ENCODE measurements around the gene DBT. TPM values are rescaled to one million over a fixed set of nuclear protein-coding genes. Genes with fewer than 3 reads are reported as not detected.

DBT gene
- polyA plus RNA-seq, 4 donors: 1.1 to 12.2 (median 3.6) TPM

DNA sequence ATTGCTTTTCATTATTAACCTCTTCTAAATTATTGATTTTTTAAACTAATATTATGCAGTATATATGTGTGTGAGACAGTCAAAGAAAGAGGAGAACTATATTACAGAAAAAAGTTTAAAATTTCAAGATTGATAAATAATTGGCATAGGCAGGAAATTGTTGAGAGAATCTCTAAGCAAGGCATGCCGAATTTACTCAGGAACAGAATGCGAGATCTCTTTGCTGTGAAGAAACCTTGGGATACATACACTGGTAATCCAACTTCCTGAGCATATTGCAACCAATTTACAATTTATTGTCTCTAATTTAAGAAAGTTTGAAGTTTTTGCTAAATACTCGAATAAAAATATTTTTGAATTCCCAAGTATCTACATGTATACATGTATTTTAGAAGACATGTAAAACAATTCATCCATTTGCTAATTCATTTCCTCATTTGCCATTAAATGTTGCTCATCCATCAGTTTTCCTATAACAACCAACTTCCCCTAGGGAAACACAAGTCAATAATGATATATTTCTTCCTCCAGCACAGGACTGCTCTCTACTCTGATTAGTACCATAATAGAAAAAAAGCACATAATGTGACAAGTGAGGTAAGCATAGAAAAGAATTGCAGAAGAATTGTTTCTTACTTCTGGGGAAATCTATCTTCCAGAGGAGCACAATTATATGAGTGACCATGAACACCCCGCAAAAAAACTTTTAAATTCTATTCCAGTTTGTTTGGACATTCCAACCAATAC is 72.2 kb downstream of the DBT start:
- H3K27me3 ChIP-seq (ENCODE audit: control insufficient read depth in 3 of 3, insufficient read depth in 3 of 3, low read length in 3 of 3): no peaks in the 10 kb centered on the region
- DNase-seq (no peak), FAIRE-seq (no peak)
- H3K27ac ChIP-seq (ENCODE audit: low read depth in 1 of 3, low read length in 2 of 3): no peak overlapping the region
- 88 to 94% (median 90%) methylated on average over 4 of the region's 4 CpGs for whole genome bisulfite sequencing, 3 donors
- H3K4me3 ChIP-seq (ENCODE audit: low read depth in 1 of 3, low read length in 3 of 3): no peak overlapping the region
- no peaks in the 10 kb centered on the region for H3K4me1 ChIP-seq (ENCODE audit: control insufficient read depth in 3 of 3, insufficient read depth in 2 of 3, low read depth in 1 of 3, low read length in 2 of 3)
- no peaks in the 10 kb centered on the region for H3K36me3 ChIP-seq (ENCODE audit: control insufficient read depth in 3 of 3, insufficient read depth in 2 of 3, low read depth in 1 of 3, low read length in 3 of 3)
- H3K9me3 ChIP-seq (ENCODE audit: control insufficient read depth in 2 of 2, insufficient read depth in 1 of 2, low read depth in 1 of 2, low read length in 1 of 2): peaks cover 0 to 2% of the 10 kb centered on the region in 2 donors

GRCh38 chr1:100168051-100168450 is 81.6 kb downstream of the DBT start:
- DNase-seq: no peak
- H3K27me3 ChIP-seq (ENCODE audit: control insufficient read depth in 3 of 3, insufficient read depth in 3 of 3, low read length in 3 of 3): no peaks in the 10 kb centered on the region
- WGBS, 3 donors: 98 to 99% (median 98%) methylated on average over 2 of the region's 2 CpGs
- no peaks in the 10 kb centered on the region for H3K9me3 ChIP-seq (ENCODE audit: control insufficient read depth in 2 of 2, insufficient read depth in 1 of 2, low read depth in 1 of 2, low read length in 1 of 2)
- peak; percentile 65 for FAIRE-seq
- H3K4me1 ChIP-seq (ENCODE audit: control insufficient read depth in 3 of 3, insufficient read depth in 2 of 3, low read depth in 1 of 3, low read length in 2 of 3): no peaks in the 10 kb centered on the region
- H3K36me3 ChIP-seq (ENCODE audit: control insufficient read depth in 3 of 3, insufficient read depth in 2 of 3, low read depth in 1 of 3, low read length in 3 of 3): no peaks in the 10 kb centered on the region
- H3K27ac ChIP-seq (ENCODE audit: low read depth in 1 of 3, low read length in 2 of 3): no peak overlapping the region
- no peak overlapping the region for H3K4me3 ChIP-seq (ENCODE audit: low read depth in 1 of 3, low read length in 3 of 3)

DNA sequence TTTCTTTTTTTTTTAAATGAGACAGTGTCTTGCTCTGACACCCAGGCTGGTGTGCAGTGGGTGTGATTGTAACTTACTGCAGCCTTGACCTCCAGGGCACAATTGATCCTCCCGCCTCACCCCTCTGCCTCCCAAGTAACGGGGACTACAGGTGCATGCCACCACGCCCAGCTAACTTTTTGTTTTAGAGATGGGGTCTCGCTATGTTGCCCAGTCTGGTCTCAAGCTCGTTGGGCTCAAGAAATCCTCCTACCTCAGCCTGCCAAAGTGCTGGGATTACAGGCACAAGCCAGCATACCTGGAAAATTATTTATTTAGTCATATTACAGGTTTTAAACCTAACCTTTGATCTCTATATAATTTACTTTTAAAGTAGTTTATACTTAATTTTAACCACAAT is 84.9 kb downstream of the DBT start:
- FAIRE-seq: no peak
- no peaks in the 10 kb centered on the region for H3K9me3 ChIP-seq (ENCODE audit: control insufficient read depth in 2 of 2, insufficient read depth in 1 of 2, low read depth in 1 of 2, low read length in 1 of 2)
- no peaks in the 10 kb centered on the region for H3K27me3 ChIP-seq (ENCODE audit: control insufficient read depth in 3 of 3, insufficient read depth in 3 of 3, low read length in 3 of 3)
- DNase-seq: no peak
- no peaks in the 10 kb centered on the region for H3K36me3 ChIP-seq (ENCODE audit: control insufficient read depth in 3 of 3, insufficient read depth in 2 of 3, low read depth in 1 of 3, low read length in 3 of 3)
- H3K4me1 ChIP-seq (ENCODE audit: control insufficient read depth in 3 of 3, insufficient read depth in 2 of 3, low read depth in 1 of 3, low read length in 2 of 3): no peaks in the 10 kb centered on the region
- 73 to 89% (median 77%) methylated on average over 5 of the region's 5 CpGs for WGBS, 3 donors
- no peak overlapping the region for H3K4me3 ChIP-seq (ENCODE audit: low read depth in 1 of 3, low read length in 3 of 3)
- no peak overlapping the region for H3K27ac ChIP-seq (ENCODE audit: low read depth in 1 of 3, low read length in 2 of 3)

- no peaks in the 10 kb centered on the region for H3K9me3 ChIP-seq (ENCODE audit: control insufficient read depth in 2 of 2, insufficient read depth in 1 of 2, low read depth in 1 of 2, low read length in 1 of 2)
- H3K27me3 ChIP-seq (ENCODE audit: control insufficient read depth in 3 of 3, insufficient read depth in 3 of 3, low read length in 3 of 3): no peaks in the 10 kb centered on the region
- no peaks in the 10 kb centered on the region for H3K4me1 ChIP-seq (ENCODE audit: control insufficient read depth in 3 of 3, insufficient read depth in 2 of 3, low read depth in 1 of 3, low read length in 2 of 3)
- FAIRE-seq (no peak), DNase-seq (no peak)
- H3K36me3 ChIP-seq (ENCODE audit: control insufficient read depth in 3 of 3, insufficient read depth in 2 of 3, low read depth in 1 of 3, low read length in 3 of 3): no peaks in the 10 kb centered on the region
- no peak overlapping the region for H3K27ac ChIP-seq (ENCODE audit: low read depth in 1 of 3, low read length in 2 of 3)
- WGBS, 3 donors: 80 to 85% (median 83%) methylated on average over 2 of the region's 2 CpGs
- no peak overlapping the region for H3K4me3 ChIP-seq (ENCODE audit: low read depth in 1 of 3, low read length in 3 of 3)
These were observed 85.4 kb downstream of the DBT start for GRCh38 chr1:100164216-100164615.

DNA sequence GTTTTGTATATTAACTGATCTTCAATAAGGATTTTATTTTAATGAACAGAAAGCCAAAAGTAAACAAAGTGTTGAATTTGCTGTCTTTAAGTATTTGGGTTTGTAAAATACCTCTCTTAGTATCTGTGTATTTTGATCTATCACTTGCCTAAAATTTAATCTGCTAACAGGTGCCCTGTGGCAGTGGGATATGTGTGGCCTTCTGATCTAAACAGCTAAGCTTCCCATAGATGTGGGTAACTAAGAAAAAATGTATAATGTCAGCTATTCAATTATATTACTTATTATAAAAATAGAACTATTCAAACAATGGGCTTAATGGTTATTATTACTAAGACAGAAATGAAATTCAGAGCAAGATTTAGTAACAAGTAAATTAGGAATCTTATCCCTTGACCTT is 86.8 kb downstream of the DBT start:
- Histone ChIP-seq H3K4me1 (ENCODE audit: control insufficient read depth in 3 of 3, insufficient read depth in 2 of 3, low read depth in 1 of 3, low read length in 2 of 3) (no peaks in the 10 kb centered on the region), H3K27ac (ENCODE audit: low read depth in 1 of 3, low read length in 2 of 3) (no peak overlapping the region), H3K4me3 (ENCODE audit: low read depth in 1 of 3, low read length in 3 of 3) (no peak overlapping the region), H3K9me3 (ENCODE audit: control insufficient read depth in 2 of 2, insufficient read depth in 1 of 2, low read depth in 1 of 2, low read length in 1 of 2) (no peaks in the 10 kb centered on the region), H3K27me3 (ENCODE audit: control insufficient read depth in 3 of 3, insufficient read depth in 3 of 3, low read length in 3 of 3) (no peaks in the 10 kb centered on the region), H3K36me3 (ENCODE audit: control insufficient read depth in 3 of 3, insufficient read depth in 2 of 3, low read depth in 1 of 3, low read length in 3 of 3) (no peaks in the 10 kb centered on the region)
- FAIRE-seq (peak; percentile 36), DNase-seq (no peak)

- Histone ChIP-seq H3K9me3 (ENCODE audit: control insufficient read depth in 2 of 2, insufficient read depth in 1 of 2, low read depth in 1 of 2, low read length in 1 of 2) (no peaks in the 10 kb centered on the region), H3K4me1 (ENCODE audit: control insufficient read depth in 3 of 3, insufficient read depth in 2 of 3, low read depth in 1 of 3, low read length in 2 of 3) (no peaks in the 10 kb centered on the region), H3K27me3 (ENCODE audit: control insufficient read depth in 3 of 3, insufficient read depth in 3 of 3, low read length in 3 of 3) (no peaks in the 10 kb centered on the region), H3K27ac (ENCODE audit: low read depth in 1 of 3, low read length in 2 of 3) (no peak overlapping the region), H3K4me3 (ENCODE audit: low read depth in 1 of 3, low read length in 3 of 3) (no peak overlapping the region), H3K36me3 (ENCODE audit: control insufficient read depth in 3 of 3, insufficient read depth in 2 of 3, low read depth in 1 of 3, low read length in 3 of 3) (peaks cover 0 to 3% (median 2%) of the 10 kb centered on the region in 3 donors)
- WGBS, 3 donors: 69 to 73% (median 72%) methylated on average over 4 of the region's 4 CpGs
- DNase-seq (no peak), FAIRE-seq (no peak)
These were observed 97.4 kb downstream of the DBT start for GRCh38 chr1:100152271-100152670.

- Histone ChIP-seq H3K4me1 (ENCODE audit: control insufficient read depth in 3 of 3, insufficient read depth in 2 of 3, low read depth in 1 of 3, low read length in 2 of 3) (no peaks in the 10 kb centered on the region), H3K27me3 (ENCODE audit: control insufficient read depth in 3 of 3, insufficient read depth in 3 of 3, low read length in 3 of 3) (no peaks in the 10 kb centered on the region), H3K36me3 (ENCODE audit: control insufficient read depth in 3 of 3, insufficient read depth in 2 of 3, low read depth in 1 of 3, low read length in 3 of 3) (peaks cover 0 to 4% (median 2%) of the 10 kb centered on the region in 3 donors), H3K4me3 (ENCODE audit: low read depth in 1 of 3, low read length in 3 of 3) (no peak overlapping the region), H3K9me3 (ENCODE audit: control insufficient read depth in 2 of 2, insufficient read depth in 1 of 2, low read depth in 1 of 2, low read length in 1 of 2) (no peaks in the 10 kb centered on the region), H3K27ac (ENCODE audit: low read depth in 1 of 3, low read length in 2 of 3) (no peak overlapping the region)
- DNase-seq (no peak), FAIRE-seq (no peak)
- WGBS, 3 donors: 45 to 61% (median 55%) methylated on average over 2 of the region's 2 CpGs
These were observed 98.0 kb downstream of the DBT start for GRCh38 chr1:100151679-100152078.

DNA sequence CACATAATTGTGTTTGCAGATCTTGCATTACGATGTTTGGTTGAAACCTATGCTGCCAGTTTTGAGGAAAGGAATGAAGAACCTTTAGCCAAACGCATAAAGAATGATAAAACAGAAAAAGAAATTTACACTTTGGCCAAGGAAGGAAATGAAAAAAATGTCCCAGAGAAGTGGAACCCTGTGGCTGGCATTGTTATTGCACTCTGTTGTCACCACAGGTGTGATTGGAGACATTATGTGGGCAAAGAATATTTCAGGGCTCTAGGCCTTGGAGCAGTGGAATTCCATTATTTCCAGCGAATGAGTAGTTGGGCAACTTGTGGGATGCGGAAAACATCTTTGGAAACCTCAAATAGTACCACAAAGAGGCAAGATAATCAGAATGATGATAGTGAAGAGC is 101.8 kb downstream of the DBT start:
- Histone ChIP-seq H3K4me3 (ENCODE audit: low read depth in 1 of 3, low read length in 3 of 3) (no peak overlapping the region), H3K36me3 (ENCODE audit: control insufficient read depth in 3 of 3, insufficient read depth in 2 of 3, low read depth in 1 of 3, low read length in 3 of 3) (peaks cover 10 to 12% (median 11%) of the 10 kb centered on the region in 3 donors), H3K4me1 (ENCODE audit: control insufficient read depth in 3 of 3, insufficient read depth in 2 of 3, low read depth in 1 of 3, low read length in 2 of 3) (no peaks in the 10 kb centered on the region), H3K27me3 (ENCODE audit: control insufficient read depth in 3 of 3, insufficient read depth in 3 of 3, low read length in 3 of 3) (no peaks in the 10 kb centered on the region), H3K9me3 (ENCODE audit: control insufficient read depth in 2 of 2, insufficient read depth in 1 of 2, low read depth in 1 of 2, low read length in 1 of 2) (no peaks in the 10 kb centered on the region), H3K27ac (ENCODE audit: low read depth in 1 of 3, low read length in 2 of 3) (no peak overlapping the region)
- no peak for FAIRE-seq
- DNase-seq: no peak
- WGBS, 3 donors: 91 to 94% (median 93%) methylated on average over 4 of the region's 4 CpGs

DNA sequence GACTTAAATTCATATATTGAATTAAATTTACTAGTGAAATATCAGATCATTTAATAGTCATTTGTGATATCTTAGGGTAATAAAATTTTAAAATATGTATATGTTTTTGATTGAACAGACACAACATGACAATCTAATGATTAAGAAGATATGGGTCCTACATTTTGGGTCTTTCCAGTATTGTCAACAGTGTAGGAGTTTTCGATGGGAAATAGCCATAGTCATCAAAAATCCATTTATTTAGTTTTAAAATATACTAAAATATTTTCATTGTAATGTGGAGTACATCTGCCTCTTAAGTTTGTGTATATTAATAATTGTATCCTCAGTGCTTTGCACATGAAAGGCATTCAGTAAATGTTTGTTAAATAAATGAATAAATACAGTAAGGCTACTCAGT is 102.7 kb downstream of the DBT start:
- Histone ChIP-seq H3K4me3 (ENCODE audit: low read depth in 1 of 3, low read length in 3 of 3) (no peak overlapping the region), H3K9me3 (ENCODE audit: control insufficient read depth in 2 of 2, insufficient read depth in 1 of 2, low read depth in 1 of 2, low read length in 1 of 2) (no peaks in the 10 kb centered on the region), H3K27me3 (ENCODE audit: control insufficient read depth in 3 of 3, insufficient read depth in 3 of 3, low read length in 3 of 3) (no peaks in the 10 kb centered on the region), H3K27ac (ENCODE audit: low read depth in 1 of 3, low read length in 2 of 3) (no peak overlapping the region), H3K4me1 (ENCODE audit: control insufficient read depth in 3 of 3, insufficient read depth in 2 of 3, low read depth in 1 of 3, low read length in 2 of 3) (no peaks in the 10 kb centered on the region), H3K36me3 (ENCODE audit: control insufficient read depth in 3 of 3, insufficient read depth in 2 of 3, low read depth in 1 of 3, low read length in 3 of 3) (peaks cover 10 to 13% (median 12%) of the 10 kb centered on the region in 3 donors)
- DNase-seq (no peak), FAIRE-seq (no peak)
- WGBS, 3 donors: 92 to 98% (median 97%) methylated on average over 1 of the region's 1 CpG
